HCT116 (cell line): Measurements from ENCODE around the gene PXT1. TPM values are rescaled to one million over a fixed set of nuclear protein-coding genes. Genes with fewer than 3 reads are reported as not detected.

ENCODE experiments used
- ATAC-seq: fragments of 200-7000 bp; cut with Tn5 transposase; 2 replicates; pipeline ENCODE4 v1.9.1; 2020; ENCODE audit warnings: mild to moderate bottlenecking, moderate library complexity
- BruUV-seq: library from RNA; stranded (reverse); fragments of 400-500 nt; replicated peaks from 2 replicates; lab custom pipeline; 2021; lab: Mats Ljungman, UMichigan
- CTCF ChIA-PET: fragments of 300-600 bp; sonication (Branson Sonifier 250); formaldehyde crosslinking; loops from one replicate; lab custom pipeline; 2021; ENCODE audit warnings: antibody characterized with exemption; lab: Charles Lee
- POLR2A ChIA-PET: fragments of 300-600, 350-600 bp; sonication (Branson Sonifier 250); formaldehyde crosslinking; loops from one replicate; lab custom pipeline; 2021; ENCODE audit warnings: antibody characterized with exemption; lab: Charles Lee
- RAD21 ChIA-PET, 2 experiments: fragments of 300-600 bp; sonication (Branson Sonifier 250); formaldehyde crosslinking; loops; one replicate each; lab custom pipeline; 2023; ENCODE audit warnings: low total read pairs in 2 of 2; ENCODE audit not compliant: uncharacterized antibody in 2 of 2, unreplicated experiment in 2 of 2, low non-redundant PET in 1 of 2; lab: Charles Lee
- DNase-seq: peaks from one replicate; pipeline ENCODE4 v3.0.0-alpha.2; 2010; ENCODE audit warnings: low read depth, low spot score
- H2AFZ ChIP-seq: fragments of 200-600 bp; shearing (Covaris generic), sonication (generic); 2 replicates; pipeline ENCODE4 v1.6.1; 2017; ENCODE audit warnings: low read depth, mixed run types, mixed read lengths, antibody characterized with exemption, low read length; ENCODE audit not compliant: poor library complexity, severe bottlenecking
- H3K27ac ChIP-seq: 2 replicates; pipeline ENCODE4 v1.5.1; 2012; ENCODE audit warnings: low read depth, low read length
- H3K27me3 ChIP-seq: fragments of 200-600 bp; sonication (generic); 2 replicates; pipeline ENCODE4 v1.6.1; 2016; ENCODE audit warnings: mixed run types, low read length, mixed read lengths; ENCODE audit not compliant: insufficient read depth
- H3K36me3 ChIP-seq, 2 experiments: fragments of 200-500 bp in 1 of 2; fragments of 200-600 bp in 1 of 2; sonication (Bioruptor generic) in 1 of 2; sonication (generic) in 1 of 2; 2 replicates each; pipeline versions ENCODE4 v1.5.1 to v1.6.1; 2014 to 2016; ENCODE audit warnings: low read length in 2 of 2, inconsistent platforms in 1 of 2, mixed read lengths in 1 of 2, mixed run types in 1 of 2; ENCODE audit not compliant: insufficient read depth in 2 of 2, control insufficient read depth in 1 of 2
- H3K4me1 ChIP-seq, 2 experiments: fragments of 200-600 bp in 1 of 2; sonication (generic) in 1 of 2; 2 replicates each; pipeline versions ENCODE4 v1.5.1 to v1.6.1; 2012 to 2017; ENCODE audit warnings: low read length in 2 of 2, inconsistent platforms in 1 of 2, mild to moderate bottlenecking in 1 of 2, mixed read lengths in 1 of 2, mixed run types in 1 of 2, moderate library complexity in 1 of 2; ENCODE audit not compliant: insufficient read depth in 2 of 2, control insufficient read depth in 1 of 2
- H3K4me2 ChIP-seq: fragments of 200-600 bp; sonication (generic); 2 replicates; pipeline ENCODE4 v1.6.1; 2017; ENCODE audit warnings: mixed run types, low read length, mixed read lengths
- H3K4me3 ChIP-seq, 2 experiments: fragments of 200-600 bp in 1 of 2; sonication (generic) in 1 of 2; replicated peaks in 1 of 2; 2 replicates each; pipeline ENCODE4 v1.5.1; 2011 to 2016; ENCODE audit warnings: low read length in 2 of 2, control low read depth in 1 of 2, low read depth in 1 of 2, mild to moderate bottlenecking in 1 of 2, mixed read lengths in 1 of 2, mixed run types in 1 of 2
- H3K79me2 ChIP-seq: fragments of 200-600 bp; sonication (generic); 2 replicates; pipeline ENCODE4 v1.6.1; 2017; ENCODE audit warnings: mild to moderate bottlenecking, mixed run types, low read length, moderate library complexity, mixed read lengths; ENCODE audit not compliant: insufficient read depth
- H3K9ac ChIP-seq: fragments of 200-600 bp; sonication (generic); 2 replicates; pipeline ENCODE4 v1.6.1; 2016; ENCODE audit warnings: low read length, mixed read lengths
- H3K9me2 ChIP-seq: fragments of 200-600 bp; sonication (generic), shearing (Covaris generic); 2 replicates; pipeline ENCODE4 v1.6.1; 2017; ENCODE audit warnings: mixed run types, mild to moderate bottlenecking, moderate library complexity; ENCODE audit not compliant: insufficient read depth
- H3K9me3 ChIP-seq, 2 experiments: fragments of 200-500 bp in 1 of 2; fragments of 200-600 bp in 1 of 2; sonication (Bioruptor generic) in 1 of 2; sonication (generic) in 1 of 2; 2 replicates each; pipeline ENCODE4 v1.6.1; 2014 to 2017; ENCODE audit warnings: low read length in 2 of 2, mixed read lengths in 2 of 2, inconsistent platforms in 1 of 2, low read depth in 1 of 2, mild to moderate bottlenecking in 1 of 2, mixed run types in 1 of 2, moderate library complexity in 1 of 2; ENCODE audit not compliant: control insufficient read depth in 1 of 2, insufficient read depth in 1 of 2
- H4K20me1 ChIP-seq: fragments of 200-600 bp; sonication (generic), shearing (Covaris generic); 2 replicates; pipeline ENCODE4 v1.6.1; 2017; ENCODE audit warnings: mixed run types, mild to moderate bottlenecking, moderate library complexity; ENCODE audit not compliant: insufficient read depth
- CBX3 ChIP-seq: IDR thresholded peaks from 2 replicates; pipeline ENCODE4 v1.6.1; 2012; ENCODE audit warnings: low read depth
- CEBPB ChIP-seq: IDR thresholded peaks from 2 replicates; pipeline ENCODE4 v1.6.1; 2012; ENCODE audit warnings: low read depth
- EGR1 ChIP-seq: IDR thresholded peaks from 2 replicates; pipeline ENCODE4 v1.6.1; 2012; ENCODE audit warnings: low read depth
- EZH2 ChIP-seq: fragments of 200-600 bp; sonication (generic); IDR thresholded peaks from 2 replicates; pipeline ENCODE4 v1.6.1; 2017; ENCODE audit warnings: antibody characterized with exemption, mixed run types
- EZH2phosphoT487 ChIP-seq: fragments of 200-600 bp; IDR thresholded peaks from 2 replicates; pipeline ENCODE4 v1.6.1; 2018; ENCODE audit warnings: antibody characterized with exemption, borderline replicate concordance
- FOSL1 ChIP-seq: IDR thresholded peaks from 2 replicates; pipeline ENCODE4 v1.6.1; 2012; ENCODE audit warnings: low read depth
- JUND ChIP-seq: IDR thresholded peaks from 2 replicates; pipeline ENCODE4 v1.6.1; 2012
- POLR2A ChIP-seq: IDR thresholded peaks from 2 replicates; pipeline ENCODE4 v1.7.0; 2011; ENCODE audit warnings: borderline replicate concordance; ENCODE audit not compliant: insufficient read depth, insufficient read length; ENCODE audit errors: extremely low read depth
- POLR2AphosphoS5 ChIP-seq: IDR thresholded peaks from 2 replicates; pipeline ENCODE4 v1.6.1; 2011; ENCODE audit warnings: mild to moderate bottlenecking, low read depth, low read length, moderate library complexity
- RAD21 ChIP-seq: IDR thresholded peaks from 2 replicates; pipeline ENCODE4 v1.6.1; 2012; ENCODE audit warnings: low read depth, mild to moderate bottlenecking
- SIN3A ChIP-seq: IDR thresholded peaks from 2 replicates; pipeline ENCODE4 v1.6.1; 2012; ENCODE audit warnings: low read depth
- SP1 ChIP-seq: IDR thresholded peaks from 2 replicates; pipeline ENCODE4 v1.6.1; 2012; ENCODE audit warnings: low read depth
- SRF ChIP-seq: IDR thresholded peaks from 2 replicates; pipeline ENCODE4 v1.6.1; 2012; ENCODE audit warnings: low read depth
- TCF7L2 ChIP-seq: IDR thresholded peaks from 2 replicates; pipeline ENCODE4 v1.7.0; 2011; ENCODE audit warnings: borderline replicate concordance, inconsistent platforms; ENCODE audit not compliant: insufficient read depth, insufficient read length; ENCODE audit errors: extremely low read depth
- YY1 ChIP-seq: IDR thresholded peaks from 2 replicates; pipeline ENCODE4 v1.6.1; 2011; ENCODE audit warnings: low read length, low read depth, moderate library complexity, mild to moderate bottlenecking; ENCODE audit not compliant: insufficient replicate concordance; ENCODE audit errors: extremely low read depth
- ZFX ChIP-seq: fragments of 450-650 bp; IDR thresholded peaks from 2 replicates; pipeline ENCODE4 v1.6.1; 2017
- intact Hi-C: fragments of 100-400 bp; cut with micrococcal nuclease; formaldehyde crosslinking; loops from 2 replicates; pipeline ENCODE4 v1.10.0; 2022
- total RNA-seq: library from RNA; stranded (reverse); gene quantifications from one replicate; pipeline ENCODE4 v1.2.1, GENCODE V29; 2021; ENCODE audit not compliant: unreplicated experiment
- TF ChIP-seq, protein P1 (sequence below): IDR thresholded peaks from 2 replicates; pipeline ENCODE4 v1.6.1; 2012
- TF ChIP-seq, protein P2 (sequence below): IDR thresholded peaks from 2 replicates; pipeline ENCODE4 v1.6.1; 2012; ENCODE audit warnings: low read depth
- TF ChIP-seq, protein P3 (sequence below): IDR thresholded peaks from 2 replicates; pipeline ENCODE4 v1.6.1; 2011; ENCODE audit warnings: mild to moderate bottlenecking, low read length, moderate library complexity; ENCODE audit not compliant: insufficient replicate concordance; ENCODE audit errors: extremely low read depth
- TF ChIP-seq, protein P4 (sequence below): IDR thresholded peaks from 2 replicates; pipeline ENCODE4 v1.6.1; 2012

The PXT1 gene
- total RNA-seq, 1 experiment from 2014 or later = 0.17 TPM

DNA sequence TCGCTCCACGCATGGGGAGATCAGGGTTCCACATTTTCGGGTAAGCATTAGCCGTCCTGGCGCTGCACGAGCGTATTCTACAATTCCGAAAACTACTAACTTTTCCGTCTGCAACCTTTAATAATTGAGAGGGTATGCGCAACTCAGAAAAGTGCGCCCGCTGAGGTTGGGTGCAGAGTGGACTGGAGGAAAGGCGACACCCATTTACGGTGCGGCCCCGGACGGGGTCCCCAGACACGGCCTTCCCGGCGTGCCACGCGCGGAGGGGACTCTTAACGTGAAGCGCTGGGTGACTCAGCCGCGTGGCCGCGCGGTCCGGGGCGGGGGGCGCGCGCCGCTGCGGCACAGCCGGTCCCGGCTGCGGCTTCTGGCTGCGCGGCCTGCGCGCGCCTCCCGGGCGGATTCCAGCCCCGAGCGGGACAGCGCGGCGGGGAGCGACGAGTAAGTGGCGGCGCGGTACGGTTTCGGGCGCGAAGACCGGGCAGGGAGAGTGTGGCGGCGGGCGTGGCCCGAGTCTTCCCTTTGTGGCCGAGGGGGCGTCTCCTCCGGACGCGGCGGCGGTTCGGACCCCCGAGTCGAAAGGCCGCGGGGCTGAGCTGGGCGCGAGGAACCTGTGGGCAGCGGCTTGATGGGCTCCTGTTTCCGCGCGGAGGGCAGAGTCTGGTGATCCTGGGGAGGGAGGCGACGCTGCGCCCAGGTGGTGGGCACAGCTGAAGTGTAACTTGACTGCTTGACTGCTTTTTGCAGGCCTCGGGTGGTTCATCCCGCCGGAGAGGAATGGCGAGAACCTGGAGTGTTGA, at the start of gene PXT1, which contains the start of gene KCTD20 (continued):
- TF ChIP-seq JUND = peak; percentile 89
- TF ChIP-seq SRF = peak; percentile 81
- TF ChIP-seq POLR2AphosphoS5 = peak; percentile 91
- TF ChIP-seq EZH2 = no peak
- TF ChIP-seq CBX3 = no peak
- peak; percentile 88 for TF ChIP-seq ZFX
- TF ChIP-seq SP1 = peak; percentile 70
- TF ChIP-seq CEBPB = no peak
- TF ChIP-seq, all 23 proteins: peak for 11

DNA sequence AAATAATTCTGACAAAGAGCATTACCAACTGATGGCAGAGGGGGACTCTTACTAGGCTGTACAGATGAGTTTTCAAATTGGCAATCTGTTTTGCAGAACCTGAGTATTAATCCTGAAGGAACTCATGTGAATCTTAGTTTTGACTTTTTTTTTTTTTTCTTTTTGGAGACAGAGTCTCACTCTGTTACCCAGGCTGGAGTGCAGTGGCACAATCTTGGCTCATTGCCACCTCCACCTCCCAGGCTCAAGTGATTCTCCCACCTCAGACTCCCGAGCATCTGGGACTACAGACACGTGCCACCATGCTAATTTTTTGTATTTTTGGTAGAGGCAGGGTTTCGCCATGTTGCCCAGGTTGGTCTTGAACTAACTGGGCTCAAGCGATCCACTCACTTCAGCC, 49.4 kb upstream of the PXT1 start:
- Histone ChIP-seq H3K9me2 (no peaks in the 10 kb centered on the region), H3K4me2 (no peak overlapping the region), H4K20me1 (no peaks in the 10 kb centered on the region), H3K4me3 (no peak overlapping the region), H3K27ac (no peak overlapping the region), H3K27me3 (no peaks in the 10 kb centered on the region), H3K36me3 (peaks cover 17 to 23% of the 10 kb centered on the region in 2 experiments), H3K4me1 (no peaks in the 10 kb centered on the region), H3K9me3 (no peaks in the 10 kb centered on the region), H2AFZ (no peak overlapping the region), H3K79me2 (no peaks in the 10 kb centered on the region), H3K9ac (no peak overlapping the region)
- BruUV-seq = no TSS peak
- POLR2A ChIA-PET = no interaction called here
- intact Hi-C loops = no loop called here
- DNase-seq (no peak), ATAC-seq (no peak)
- CTCF ChIA-PET = no interaction called here
- no peak for TF ChIP-seq YY1
- TF ChIP-seq, protein P1, sequence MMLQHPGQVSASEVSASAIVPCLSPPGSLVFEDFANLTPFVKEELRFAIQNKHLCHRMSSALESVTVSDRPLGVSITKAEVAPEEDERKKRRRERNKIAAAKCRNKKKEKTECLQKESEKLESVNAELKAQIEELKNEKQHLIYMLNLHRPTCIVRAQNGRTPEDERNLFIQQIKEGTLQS = no peak
- TF ChIP-seq SIN3A = no peak
- TF ChIP-seq TCF7L2 = no peak
- no peak for TF ChIP-seq EZH2phosphoT487
- no peak for TF ChIP-seq SRF
- TF ChIP-seq, protein P2, sequence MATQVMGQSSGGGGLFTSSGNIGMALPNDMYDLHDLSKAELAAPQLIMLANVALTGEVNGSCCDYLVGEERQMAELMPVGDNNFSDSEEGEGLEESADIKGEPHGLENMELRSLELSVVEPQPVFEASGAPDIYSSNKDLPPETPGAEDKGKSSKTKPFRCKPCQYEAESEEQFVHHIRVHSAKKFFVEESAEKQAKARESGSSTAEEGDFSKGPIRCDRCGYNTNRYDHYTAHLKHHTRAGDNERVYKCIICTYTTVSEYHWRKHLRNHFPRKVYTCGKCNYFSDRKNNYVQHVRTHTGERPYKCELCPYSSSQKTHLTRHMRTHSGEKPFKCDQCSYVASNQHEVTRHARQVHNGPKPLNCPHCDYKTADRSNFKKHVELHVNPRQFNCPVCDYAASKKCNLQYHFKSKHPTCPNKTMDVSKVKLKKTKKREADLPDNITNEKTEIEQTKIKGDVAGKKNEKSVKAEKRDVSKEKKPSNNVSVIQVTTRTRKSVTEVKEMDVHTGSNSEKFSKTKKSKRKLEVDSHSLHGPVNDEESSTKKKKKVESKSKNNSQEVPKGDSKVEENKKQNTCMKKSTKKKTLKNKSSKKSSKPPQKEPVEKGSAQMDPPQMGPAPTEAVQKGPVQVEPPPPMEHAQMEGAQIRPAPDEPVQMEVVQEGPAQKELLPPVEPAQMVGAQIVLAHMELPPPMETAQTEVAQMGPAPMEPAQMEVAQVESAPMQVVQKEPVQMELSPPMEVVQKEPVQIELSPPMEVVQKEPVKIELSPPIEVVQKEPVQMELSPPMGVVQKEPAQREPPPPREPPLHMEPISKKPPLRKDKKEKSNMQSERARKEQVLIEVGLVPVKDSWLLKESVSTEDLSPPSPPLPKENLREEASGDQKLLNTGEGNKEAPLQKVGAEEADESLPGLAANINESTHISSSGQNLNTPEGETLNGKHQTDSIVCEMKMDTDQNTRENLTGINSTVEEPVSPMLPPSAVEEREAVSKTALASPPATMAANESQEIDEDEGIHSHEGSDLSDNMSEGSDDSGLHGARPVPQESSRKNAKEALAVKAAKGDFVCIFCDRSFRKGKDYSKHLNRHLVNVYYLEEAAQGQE = no peak
- TF ChIP-seq, protein P3, sequence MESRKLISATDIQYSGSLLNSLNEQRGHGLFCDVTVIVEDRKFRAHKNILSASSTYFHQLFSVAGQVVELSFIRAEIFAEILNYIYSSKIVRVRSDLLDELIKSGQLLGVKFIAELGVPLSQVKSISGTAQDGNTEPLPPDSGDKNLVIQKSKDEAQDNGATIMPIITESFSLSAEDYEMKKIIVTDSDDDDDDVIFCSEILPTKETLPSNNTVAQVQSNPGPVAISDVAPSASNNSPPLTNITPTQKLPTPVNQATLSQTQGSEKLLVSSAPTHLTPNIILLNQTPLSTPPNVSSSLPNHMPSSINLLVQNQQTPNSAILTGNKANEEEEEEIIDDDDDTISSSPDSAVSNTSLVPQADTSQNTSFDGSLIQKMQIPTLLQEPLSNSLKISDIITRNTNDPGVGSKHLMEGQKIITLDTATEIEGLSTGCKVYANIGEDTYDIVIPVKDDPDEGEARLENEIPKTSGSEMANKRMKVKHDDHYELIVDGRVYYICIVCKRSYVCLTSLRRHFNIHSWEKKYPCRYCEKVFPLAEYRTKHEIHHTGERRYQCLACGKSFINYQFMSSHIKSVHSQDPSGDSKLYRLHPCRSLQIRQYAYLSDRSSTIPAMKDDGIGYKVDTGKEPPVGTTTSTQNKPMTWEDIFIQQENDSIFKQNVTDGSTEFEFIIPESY = no peak
- TF ChIP-seq, protein P4, sequence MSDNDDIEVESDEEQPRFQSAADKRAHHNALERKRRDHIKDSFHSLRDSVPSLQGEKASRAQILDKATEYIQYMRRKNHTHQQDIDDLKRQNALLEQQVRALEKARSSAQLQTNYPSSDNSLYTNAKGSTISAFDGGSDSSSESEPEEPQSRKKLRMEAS = no peak
- no peak for TF ChIP-seq RAD21
- no peak for TF ChIP-seq CEBPB
- TF ChIP-seq POLR2A = no peak
- TF ChIP-seq CBX3 = no peak
- TF ChIP-seq EGR1 = no peak
- TF ChIP-seq FOSL1 = no peak
- TF ChIP-seq POLR2AphosphoS5 = no peak; the same call in 1 of the 2 replicates
- TF ChIP-seq SP1 = no peak
- TF ChIP-seq EZH2 = no peak
- RAD21 ChIA-PET = no interaction called here
